ENCODE measurements around the gene BDKRB2.

DNA sequence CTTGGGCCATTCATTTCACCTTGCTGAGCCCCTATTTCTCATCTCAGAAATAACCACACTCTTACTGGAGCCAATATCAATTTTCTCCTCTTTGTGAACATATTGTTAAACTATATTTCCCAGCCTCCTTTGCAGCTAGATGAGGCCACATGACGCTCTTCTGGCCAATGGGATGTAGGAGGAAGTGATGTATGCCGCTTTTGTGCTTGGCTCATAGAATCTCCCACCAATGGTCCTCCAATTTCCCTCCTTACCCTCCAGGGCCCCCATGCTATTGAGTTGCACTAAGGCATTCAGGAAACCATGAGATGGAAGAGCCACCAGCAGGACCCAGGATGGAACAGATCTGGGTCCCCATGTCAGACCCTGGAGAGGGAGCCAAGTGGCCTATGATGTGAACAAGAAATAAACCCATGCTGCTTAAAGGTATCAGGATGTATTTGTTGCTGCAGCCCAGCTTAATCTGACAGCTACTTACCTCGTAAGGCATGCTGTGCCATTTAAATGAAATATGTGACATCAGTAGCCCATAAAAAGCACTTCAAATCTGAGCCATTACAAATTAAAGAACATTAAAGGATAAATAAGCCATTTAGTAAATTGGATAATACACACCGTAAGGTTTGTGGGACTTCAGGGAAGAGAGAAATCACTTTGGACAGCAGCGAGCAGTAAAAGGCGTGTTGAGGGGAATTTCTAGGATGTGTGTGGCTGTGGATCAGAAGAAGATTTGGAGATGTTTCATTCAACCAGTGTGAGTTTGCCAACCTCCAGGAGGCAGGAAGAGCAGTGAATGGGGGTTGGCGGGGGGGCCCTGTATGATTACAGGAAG is 24.4 kb upstream of the BDKRB2 start:
- TF ChIP-seq, protein P1, sequence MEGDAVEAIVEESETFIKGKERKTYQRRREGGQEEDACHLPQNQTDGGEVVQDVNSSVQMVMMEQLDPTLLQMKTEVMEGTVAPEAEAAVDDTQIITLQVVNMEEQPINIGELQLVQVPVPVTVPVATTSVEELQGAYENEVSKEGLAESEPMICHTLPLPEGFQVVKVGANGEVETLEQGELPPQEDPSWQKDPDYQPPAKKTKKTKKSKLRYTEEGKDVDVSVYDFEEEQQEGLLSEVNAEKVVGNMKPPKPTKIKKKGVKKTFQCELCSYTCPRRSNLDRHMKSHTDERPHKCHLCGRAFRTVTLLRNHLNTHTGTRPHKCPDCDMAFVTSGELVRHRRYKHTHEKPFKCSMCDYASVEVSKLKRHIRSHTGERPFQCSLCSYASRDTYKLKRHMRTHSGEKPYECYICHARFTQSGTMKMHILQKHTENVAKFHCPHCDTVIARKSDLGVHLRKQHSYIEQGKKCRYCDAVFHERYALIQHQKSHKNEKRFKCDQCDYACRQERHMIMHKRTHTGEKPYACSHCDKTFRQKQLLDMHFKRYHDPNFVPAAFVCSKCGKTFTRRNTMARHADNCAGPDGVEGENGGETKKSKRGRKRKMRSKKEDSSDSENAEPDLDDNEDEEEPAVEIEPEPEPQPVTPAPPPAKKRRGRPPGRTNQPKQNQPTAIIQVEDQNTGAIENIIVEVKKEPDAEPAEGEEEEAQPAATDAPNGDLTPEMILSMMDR (conservative IDR thresholded peaks at IDR 0.05; ENCODE audit: low read length) = no peak
- no peak for TF ChIP-seq EZH2phosphoT487 (IDR thresholded peaks at IDR 0.05; ENCODE audit: borderline replicate concordance)

Data from Loucy (cell line).